MM.1S (cell line): ENCODE measurements around the gene TMCC1.
"Not testable (repeated sequence)": the region's sequence is repeated elsewhere in the genome, so short reads cannot be mapped to it uniquely, and the experiment has no call there.

ENCODE experiments used
- DNase-seq: peaks from one replicate; pipeline ENCODE4 v3.0.0-alpha.2; 2015
- H2AFZ ChIP-seq: fragments of 300-600 bp; sonication (generic); 2 replicates; pipeline ENCODE4 v1.6.0; 2016; ENCODE audit warnings: antibody characterized with exemption, low read length
- H3F3A ChIP-seq: fragments of 300-600 bp; sonication (generic); 2 replicates; pipeline ENCODE4 v1.6.1; 2016; ENCODE audit warnings: mild to moderate bottlenecking, antibody characterized with exemption, low read length, moderate library complexity, mixed read lengths; ENCODE audit not compliant: insufficient read depth
- H3K27ac ChIP-seq: fragments of 300-600 bp; sonication (generic); 2 replicates; pipeline ENCODE4 v1.5.1; 2016; ENCODE audit warnings: mild to moderate bottlenecking, low read length
- H3K27me3 ChIP-seq: fragments of 300-600 bp; sonication (generic); replicated peaks from 2 replicates; pipeline ENCODE4 v1.6.0; 2016; ENCODE audit warnings: low read length; ENCODE audit not compliant: insufficient read depth
- H3K36me3 ChIP-seq: fragments of 300-600 bp; sonication (generic); replicated peaks from 2 replicates; pipeline ENCODE4 v1.6.1; 2016; ENCODE audit warnings: mild to moderate bottlenecking, low read length, mixed read lengths; ENCODE audit not compliant: insufficient read depth
- H3K4me1 ChIP-seq: fragments of 300-600 bp; sonication (generic); 2 replicates; pipeline ENCODE4 v1.6.1; 2016; ENCODE audit warnings: low read length, mixed read lengths
- H3K4me2 ChIP-seq: fragments of 300-600 bp; sonication (generic); 2 replicates; pipeline ENCODE4 v1.6.0; 2016; ENCODE audit warnings: low read depth, low read length
- H3K4me3 ChIP-seq: fragments of 300-600 bp; sonication (generic); 2 replicates; pipeline ENCODE4 v1.5.1; 2016; ENCODE audit warnings: low read length, mixed read lengths
- H3K79me2 ChIP-seq: fragments of 300-600 bp; sonication (generic); 2 replicates; pipeline ENCODE4 v1.6.1; 2016; ENCODE audit warnings: mixed run types, low read length, mixed read lengths
- H3K9ac ChIP-seq: fragments of 300-600 bp; sonication (generic); 2 replicates; pipeline ENCODE4 v1.6.1; 2016; ENCODE audit warnings: low read length, mixed read lengths
- H3K9me2 ChIP-seq: fragments of 300-600 bp; sonication (generic); replicated peaks from 2 replicates; pipeline ENCODE4 v1.6.1; 2016; ENCODE audit warnings: mild to moderate bottlenecking, low read length, mixed read lengths; ENCODE audit not compliant: insufficient read depth
- H3K9me3 ChIP-seq: fragments of 300-600 bp; sonication (generic); replicated peaks from 2 replicates; pipeline ENCODE4 v1.6.1; 2016; ENCODE audit warnings: mild to moderate bottlenecking, low read length, mixed read lengths; ENCODE audit not compliant: insufficient read depth
- H4K20me1 ChIP-seq: fragments of 300-600 bp; sonication (generic); 2 replicates; pipeline ENCODE4 v1.6.1; 2016; ENCODE audit warnings: mild to moderate bottlenecking, low read length, moderate library complexity, mixed read lengths; ENCODE audit not compliant: insufficient read depth
- CTCF ChIP-seq: fragments of 300-600 bp; sonication (generic); IDR thresholded peaks from 2 replicates; pipeline ENCODE4 v1.5.1; 2016; ENCODE audit warnings: antibody characterized with exemption, low read length, mixed read lengths
- EZH2 ChIP-seq: fragments of 300-600 bp; sonication (generic); optimal IDR thresholded peaks from 2 replicates; pipeline ENCODE3; 2017; ENCODE audit warnings: low read depth, mild to moderate bottlenecking, antibody characterized with exemption, low read length, mixed read lengths
- EZH2phosphoT487 ChIP-seq: fragments of 300-600 bp; sonication (generic); IDR thresholded peaks from 2 replicates; pipeline ENCODE4 v1.6.1; 2018; ENCODE audit warnings: antibody characterized with exemption, low read length

TMCC1 gene

GRCh38 chr3:129881261-129881660 lies 12.2 kb downstream of the TMCC1 start:
- no peak for TF ChIP-seq EZH2phosphoT487
- TF ChIP-seq CTCF = no peak
- TF ChIP-seq EZH2 = no peak
- no peaks in the 10 kb centered on the region for H3K9me2 ChIP-seq
- no peak overlapping the region for H3K27ac ChIP-seq
- H3K9ac ChIP-seq = no peak overlapping the region
- H3K27me3 ChIP-seq = no peaks in the 10 kb centered on the region
- H3K4me1 ChIP-seq = no peaks in the 10 kb centered on the region
- no peaks in the 10 kb centered on the region for H4K20me1 ChIP-seq
- no peak overlapping the region for H3K4me3 ChIP-seq
- H3K4me2 ChIP-seq = no peak overlapping the region
- H2AFZ ChIP-seq = no peak overlapping the region
- peaks cover 78% of the 10 kb centered on the region for H3K79me2 ChIP-seq
- peaks cover 4% of the 10 kb centered on the region; the same call in 1 of the 2 replicates for H3K36me3 ChIP-seq
- no peak for DNase-seq
- no peaks in the 10 kb centered on the region for H3F3A ChIP-seq
- no peaks in the 10 kb centered on the region for H3K9me3 ChIP-seq

- TF ChIP-seq CTCF (no peak), EZH2phosphoT487 (no peak), EZH2 (no peak)
- peaks cover 66% of the 10 kb centered on the region for H3K79me2 ChIP-seq
- no peak overlapping the region for H2AFZ ChIP-seq
- no peaks in the 10 kb centered on the region for H3K4me1 ChIP-seq
- no peak overlapping the region for H3K4me3 ChIP-seq
- no peaks in the 10 kb centered on the region for H3F3A ChIP-seq
- DNase-seq = no peak
- no peak overlapping the region for H3K4me2 ChIP-seq
- no peaks in the 10 kb centered on the region for H3K9me2 ChIP-seq
- H4K20me1 ChIP-seq = no peaks in the 10 kb centered on the region
- H3K9ac ChIP-seq = no peak overlapping the region
- no peaks in the 10 kb centered on the region for H3K9me3 ChIP-seq
- H3K27ac ChIP-seq = no peak overlapping the region
- no peaks in the 10 kb centered on the region for H3K27me3 ChIP-seq
- peaks cover 4% of the 10 kb centered on the region; the same call in 1 of the 2 replicates for H3K36me3 ChIP-seq
These were observed 15.2 kb downstream of the TMCC1 start for GRCh38 chr3:129878355-129878754.

GRCh38 chr3:129874479-129874878 lies 19.0 kb downstream of the TMCC1 start:
- not testable (repeated sequence) for H3K9ac ChIP-seq, H4K20me1 ChIP-seq

GRCh38 chr3:129868912-129869311 lies 24.6 kb downstream of the TMCC1 start:
- Histone ChIP-seq H3K4me2 (no peak overlapping the region), H3F3A (no peaks in the 10 kb centered on the region), H3K27me3 (no peaks in the 10 kb centered on the region), H3K9me3 (no peaks in the 10 kb centered on the region), H3K9me2 (no peaks in the 10 kb centered on the region), H3K9ac (no peak overlapping the region), H4K20me1 (no peaks in the 10 kb centered on the region), H3K27ac (no peak overlapping the region), H2AFZ (no peak overlapping the region), H3K36me3 (no peaks in the 10 kb centered on the region; the same call in 1 of the 2 replicates), H3K4me1 (no peaks in the 10 kb centered on the region), H3K4me3 (no peak overlapping the region), H3K79me2 (peaks cover 72% of the 10 kb centered on the region)
- TF ChIP-seq EZH2 (no peak), EZH2phosphoT487 (no peak), CTCF (no peak)
- DNase-seq = no peak

More at GRCh38 chr3:129874479-129874878, 19.0 kb downstream of the TMCC1 start:
- not testable (repeated sequence) for H3K27ac ChIP-seq, H2AFZ ChIP-seq, H3K4me3 ChIP-seq, H3F3A ChIP-seq, H3K4me1 ChIP-seq, DNase-seq, H3K9me3 ChIP-seq, H3K27me3 ChIP-seq, H3K36me3 ChIP-seq, H3K9me2 ChIP-seq, H3K4me2 ChIP-seq
- peaks cover 64% of the 10 kb centered on the region for H3K79me2 ChIP-seq
